ENCODE data around the gene ZBTB4.

ZBTB4 gene

DNA sequence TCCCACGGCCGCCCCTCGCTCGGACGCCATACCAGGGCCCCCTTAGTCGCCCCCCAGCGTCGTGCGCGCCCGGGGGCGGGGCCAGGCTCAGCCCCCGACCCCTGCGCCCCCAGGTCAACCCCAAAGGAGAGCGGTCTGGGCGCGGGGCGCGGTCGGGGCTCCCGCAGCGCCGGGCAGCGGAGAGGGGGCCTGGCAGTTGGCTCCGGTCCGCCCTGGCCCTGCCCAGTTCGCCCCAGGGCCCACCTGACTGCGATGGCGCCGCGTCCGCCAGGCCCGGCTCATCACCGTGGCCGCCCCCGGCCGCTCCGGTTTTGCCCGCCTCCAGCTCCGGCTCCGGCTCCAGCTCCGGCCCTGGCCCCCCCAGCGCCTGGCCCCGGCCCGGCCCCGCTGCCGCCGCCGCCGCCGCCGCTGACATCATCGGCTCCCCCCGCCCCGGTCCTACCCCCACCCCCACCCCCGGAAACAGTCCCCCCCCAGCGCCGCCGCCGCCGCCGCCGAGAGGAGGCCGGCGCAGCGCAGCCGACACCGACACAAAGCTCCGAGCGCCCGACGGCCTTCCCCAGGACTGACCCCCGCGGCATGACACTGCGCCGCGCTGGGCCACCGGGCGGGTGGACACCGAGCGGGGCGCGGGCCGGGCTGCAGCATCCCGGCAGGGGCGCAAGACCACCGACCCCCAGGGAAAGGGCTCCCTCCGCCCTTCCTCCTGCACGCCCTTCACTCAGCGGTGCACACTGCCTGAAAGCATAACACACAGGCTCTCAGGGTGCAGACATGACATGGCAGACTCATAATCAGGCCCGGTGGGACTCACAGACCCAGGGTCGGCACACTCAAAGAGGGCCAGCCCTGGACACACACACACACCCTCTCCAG, at the start of gene ZBTB4:
ZBTB4 (minus strand) TSS at position 419 of the 876 bp plus-strand sequence. CDS start 12,830 bp downstream, outside the sequence.
- peak; percentile 53 to 66 for DNase-seq

DNA sequence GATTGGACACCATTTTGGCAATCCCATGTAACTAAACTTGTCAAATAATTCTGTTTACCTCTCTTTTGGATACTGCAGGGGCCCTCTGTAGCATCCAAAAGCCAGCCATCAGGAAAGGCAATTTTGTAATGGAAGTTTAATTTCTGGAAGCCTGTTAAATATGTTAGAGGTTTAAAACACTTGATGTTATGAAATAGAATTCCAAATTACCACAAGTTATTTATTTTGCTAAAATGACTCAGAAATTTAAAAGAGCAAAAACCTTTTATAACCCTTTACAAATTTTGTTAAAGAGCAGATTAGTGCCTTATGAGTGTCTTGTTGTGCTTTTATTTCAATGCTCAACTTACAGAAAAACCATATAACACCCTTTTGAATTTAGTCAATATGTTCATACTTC, 49.4 kb upstream of the ZBTB4 start:
- no peak for DNase-seq

DNA sequence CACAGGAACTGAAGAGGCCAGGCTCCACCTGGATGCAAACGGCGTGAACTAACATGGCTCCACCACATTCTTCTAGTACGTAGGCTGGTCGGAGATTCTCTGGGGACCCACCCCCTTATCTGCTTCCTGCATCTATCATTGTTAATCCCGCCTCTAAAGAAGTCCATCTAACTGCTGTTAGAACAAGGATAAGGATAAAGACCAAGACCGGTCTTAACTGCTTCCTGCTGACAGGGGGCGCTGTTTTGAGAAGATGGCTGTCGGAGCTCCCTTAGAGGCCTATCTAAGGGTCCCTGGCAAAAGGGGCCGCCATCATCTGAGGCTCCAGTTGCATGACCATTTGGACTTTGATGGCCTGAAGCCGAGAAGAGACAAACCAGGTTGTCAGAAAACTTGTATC, 43.6 kb upstream of the ZBTB4 start:
- DNase-seq: peak; percentile 24 to 30

GRCh38 chr17:7515911-7516610, 36.6 kb upstream of the ZBTB4 start:
- DNase-seq: no peak

GRCh38 chr17:7513850-7514419, 34.5 kb upstream of the ZBTB4 start:
- peak in 1 of 2 experiments; percentile 34 for DNase-seq

- no peak for DNase-seq
These were observed 33.6 kb upstream of the ZBTB4 start for GRCh38 chr17:7512824-7513540.

GRCh38 chr17:7512105-7512504, 32.7 kb upstream of the ZBTB4 start:
- DNase-seq: no peak

DNA sequence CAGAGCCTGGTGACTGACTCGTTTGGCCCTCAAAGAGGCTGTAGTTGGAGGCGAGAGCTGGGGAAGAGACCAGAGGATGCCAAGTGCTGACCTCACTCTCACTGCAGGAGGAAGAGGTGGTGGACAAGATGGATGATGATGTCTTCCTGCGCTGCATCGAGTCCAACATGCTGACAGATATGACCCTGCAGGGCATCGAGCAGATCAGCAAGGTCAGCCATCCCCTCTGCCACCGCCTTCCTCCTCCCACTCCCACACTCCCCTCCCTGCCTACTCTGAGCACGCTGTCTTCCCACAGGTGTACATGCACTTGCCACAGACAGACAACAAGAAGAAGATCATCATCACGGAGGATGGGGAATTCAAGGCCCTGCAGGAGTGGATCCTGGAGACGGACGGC, 31.7 kb upstream of the ZBTB4 start:
- DNase-seq: no peak

- DNase-seq: no peak
These were observed 30.5 kb upstream of the ZBTB4 start for GRCh38 chr17:7509937-7510336.

DNA sequence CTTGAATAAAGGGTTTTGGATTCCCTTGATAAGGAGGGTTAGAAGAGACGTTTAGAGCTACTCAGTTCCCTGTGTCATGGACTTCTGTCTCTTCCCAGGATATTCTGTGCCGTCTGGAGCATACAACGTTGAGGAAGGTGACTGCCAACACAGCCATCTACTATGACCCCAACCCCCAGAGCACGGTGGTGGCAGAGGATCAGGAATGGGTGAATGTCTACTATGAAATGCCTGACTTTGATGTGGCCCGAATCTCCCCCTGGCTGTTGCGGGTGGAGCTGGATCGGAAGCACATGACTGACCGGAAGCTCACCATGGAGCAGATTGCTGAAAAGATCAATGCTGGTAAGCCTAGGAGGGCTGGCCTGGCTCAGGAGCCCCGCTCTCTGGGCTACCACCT, 29.4 kb upstream of the ZBTB4 start:
- DNase-seq: no peak

- DNase-seq: no peak
These were observed 28.7 kb upstream of the ZBTB4 start for GRCh38 chr17:7508145-7508544.

- DNase-seq: no peak
These were observed 24.1 kb upstream of the ZBTB4 start for GRCh38 chr17:7503521-7503920.

DNA sequence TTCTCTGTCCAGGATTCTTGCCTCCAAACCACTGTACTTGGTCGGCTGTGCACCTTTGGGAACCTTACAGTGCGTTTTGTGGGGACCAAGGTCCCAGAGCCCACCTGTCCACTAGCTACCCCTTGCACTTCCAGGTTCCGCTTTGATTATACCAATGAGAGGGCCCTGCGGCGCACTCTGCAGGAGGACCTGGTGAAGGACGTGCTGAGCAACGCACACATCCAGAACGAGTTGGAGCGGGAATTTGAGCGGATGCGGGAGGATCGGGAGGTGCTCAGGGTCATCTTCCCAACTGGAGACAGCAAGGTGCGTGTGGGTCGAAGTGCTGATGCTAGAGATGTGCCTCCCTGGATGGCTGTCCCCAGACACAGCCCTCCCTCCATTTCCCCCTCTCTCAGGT, 23.6 kb upstream of the ZBTB4 start:
- no peak for DNase-seq

GRCh38 chr17:7502171-7502847, 22.9 kb upstream of the ZBTB4 start:
- no peak for DNase-seq

DNA sequence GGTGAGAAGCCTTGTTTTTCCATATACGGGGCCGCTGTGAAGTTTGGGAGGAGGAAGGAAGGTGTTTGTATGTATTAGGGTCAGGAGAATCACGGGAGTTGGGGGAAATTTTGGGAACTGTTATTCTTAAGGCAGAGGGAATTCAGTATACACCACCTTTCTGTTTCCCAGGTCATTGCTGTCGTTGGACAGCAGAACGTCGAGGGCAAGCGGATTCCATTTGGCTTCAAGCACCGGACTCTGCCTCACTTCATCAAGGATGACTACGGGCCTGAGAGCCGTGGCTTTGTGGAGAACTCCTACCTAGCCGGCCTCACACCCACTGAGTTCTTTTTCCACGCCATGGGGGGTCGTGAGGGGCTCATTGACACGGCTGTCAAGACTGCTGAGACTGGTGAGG, 22.3 kb upstream of the ZBTB4 start:
- no peak for DNase-seq

GRCh38 chr17:7499161-7499560, 19.7 kb upstream of the ZBTB4 start:
- DNase-seq: no peak

DNA sequence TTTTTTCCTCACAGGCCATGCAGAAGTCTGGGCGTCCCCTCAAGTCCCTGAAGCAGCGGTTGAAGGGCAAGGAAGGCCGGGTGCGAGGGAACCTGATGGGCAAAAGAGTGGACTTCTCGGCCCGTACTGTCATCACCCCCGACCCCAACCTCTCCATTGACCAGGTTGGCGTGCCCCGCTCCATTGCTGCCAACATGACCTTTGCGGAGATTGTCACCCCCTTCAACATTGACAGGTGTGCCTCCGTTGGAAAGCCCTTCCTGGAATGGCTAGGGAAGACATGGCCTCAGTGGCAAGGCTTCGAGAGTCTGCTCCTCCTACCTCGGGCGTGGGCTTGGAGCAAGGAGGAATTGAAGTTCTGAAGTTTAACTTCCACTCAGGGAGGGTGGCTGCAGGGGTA, 18.2 kb upstream of the ZBTB4 start:
- no peak for DNase-seq

DNA sequence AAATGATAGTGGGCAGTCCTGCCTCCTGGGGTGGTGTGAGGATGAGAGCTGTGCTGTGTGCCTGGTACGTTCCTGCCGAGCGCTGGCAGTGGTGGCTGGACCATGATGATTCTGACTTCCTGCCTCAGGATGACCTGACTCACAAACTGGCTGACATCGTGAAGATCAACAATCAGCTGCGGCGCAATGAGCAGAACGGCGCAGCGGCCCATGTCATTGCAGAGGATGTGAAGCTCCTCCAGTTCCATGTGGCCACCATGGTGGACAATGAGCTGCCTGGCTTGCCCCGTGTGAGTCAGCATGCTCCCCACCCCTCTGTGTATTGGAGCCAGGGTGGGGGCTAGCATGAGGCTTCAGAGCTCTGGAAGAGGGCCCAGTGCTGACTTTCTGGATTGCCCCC, 17.8 kb upstream of the ZBTB4 start:
- DNase-seq: no peak

- DNase-seq: no peak
These were observed 17.2 kb upstream of the ZBTB4 start for GRCh38 chr17:7496470-7497183.

DNA sequence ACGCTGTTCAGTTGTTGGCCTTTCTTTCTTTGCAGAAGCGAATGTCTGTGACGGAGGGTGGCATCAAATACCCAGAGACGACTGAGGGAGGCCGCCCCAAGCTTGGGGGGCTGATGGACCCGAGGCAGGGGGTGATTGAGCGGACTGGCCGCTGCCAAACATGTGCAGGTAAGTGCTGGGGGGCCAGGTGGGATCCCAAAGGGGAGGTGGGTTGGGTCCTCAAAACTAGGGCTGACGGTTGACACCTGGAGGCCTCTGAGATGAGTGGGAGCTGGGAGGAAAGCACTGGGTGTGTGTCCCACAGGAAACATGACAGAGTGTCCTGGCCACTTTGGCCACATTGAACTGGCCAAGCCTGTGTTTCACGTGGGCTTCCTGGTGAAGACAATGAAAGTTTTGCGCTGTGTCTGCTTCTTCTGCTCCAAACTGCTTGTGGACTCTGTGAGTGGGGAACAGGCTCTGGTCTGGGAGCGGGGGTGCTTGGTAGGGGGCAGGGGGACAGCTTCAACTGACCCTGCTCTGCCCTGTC, 16.5 kb upstream of the ZBTB4 start:
- DNase-seq: no peak

DNA sequence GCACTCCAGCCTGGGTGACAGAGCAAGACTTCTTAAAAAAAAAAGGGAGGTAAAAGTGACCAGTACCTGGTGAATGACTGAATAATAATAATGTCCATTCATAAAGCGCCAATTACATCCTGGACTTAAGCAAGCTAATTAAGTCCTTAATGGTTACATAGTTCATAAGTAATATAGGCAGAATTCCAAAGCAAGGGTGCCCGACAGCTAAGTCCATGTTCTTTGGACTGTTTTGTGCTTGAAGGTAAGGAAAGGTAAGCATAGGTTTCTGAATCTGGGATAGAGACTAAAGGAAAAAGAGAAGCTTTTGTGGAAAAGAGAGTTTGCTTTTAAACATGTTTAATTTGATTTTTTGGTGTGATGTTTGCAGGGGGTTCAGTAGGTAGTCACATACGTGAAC, 14.5 kb upstream of the ZBTB4 start:
- no peak for DNase-seq

DNA sequence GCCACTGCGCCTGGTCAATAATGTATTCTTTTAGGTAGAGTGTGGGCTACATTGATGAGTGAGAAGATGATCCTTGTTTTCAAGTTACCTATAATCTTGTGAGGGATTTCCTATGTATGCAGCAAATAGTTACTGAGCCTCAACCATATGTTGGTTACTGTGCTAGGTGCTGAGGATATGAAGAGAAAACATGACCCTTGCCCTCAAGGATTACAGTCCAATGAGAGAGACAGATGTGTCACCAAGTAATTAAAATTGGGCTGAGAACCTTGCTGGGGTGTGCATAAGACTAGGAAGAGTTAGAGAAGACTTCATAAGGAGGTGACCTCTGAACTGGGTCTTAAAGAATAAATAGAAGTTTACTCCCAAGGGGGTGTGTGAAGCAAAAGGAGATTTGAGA, 12.2 kb upstream of the ZBTB4 start:
- no peak for DNase-seq
